Hindlimb muscle (tissue), 1 donor: ENCODE results near the gene ZNF492. TPM values are rescaled to one million over a fixed set of nuclear protein-coding genes. Genes with fewer than 3 reads are reported as not detected.
"Not testable (repeated sequence)": the region's sequence is repeated elsewhere in the genome, so short reads cannot be mapped to it uniquely, and the experiment has no call there.

Experiments used
- DNase-seq: peaks from one replicate; pipeline ENCODE4 v3.0.0-alpha.2; 2013
- polyA plus RNA-seq: library from polyadenylated mRNA; unstranded; fragments of 120-200 nt; gene quantifications from one replicate; pipeline ENCODE4 v1.2.1, GENCODE V29; 2013; ENCODE audit not compliant: insufficient read length

Gene ZNF492
- 0.80 TPM for polyA plus RNA-seq

DNA sequence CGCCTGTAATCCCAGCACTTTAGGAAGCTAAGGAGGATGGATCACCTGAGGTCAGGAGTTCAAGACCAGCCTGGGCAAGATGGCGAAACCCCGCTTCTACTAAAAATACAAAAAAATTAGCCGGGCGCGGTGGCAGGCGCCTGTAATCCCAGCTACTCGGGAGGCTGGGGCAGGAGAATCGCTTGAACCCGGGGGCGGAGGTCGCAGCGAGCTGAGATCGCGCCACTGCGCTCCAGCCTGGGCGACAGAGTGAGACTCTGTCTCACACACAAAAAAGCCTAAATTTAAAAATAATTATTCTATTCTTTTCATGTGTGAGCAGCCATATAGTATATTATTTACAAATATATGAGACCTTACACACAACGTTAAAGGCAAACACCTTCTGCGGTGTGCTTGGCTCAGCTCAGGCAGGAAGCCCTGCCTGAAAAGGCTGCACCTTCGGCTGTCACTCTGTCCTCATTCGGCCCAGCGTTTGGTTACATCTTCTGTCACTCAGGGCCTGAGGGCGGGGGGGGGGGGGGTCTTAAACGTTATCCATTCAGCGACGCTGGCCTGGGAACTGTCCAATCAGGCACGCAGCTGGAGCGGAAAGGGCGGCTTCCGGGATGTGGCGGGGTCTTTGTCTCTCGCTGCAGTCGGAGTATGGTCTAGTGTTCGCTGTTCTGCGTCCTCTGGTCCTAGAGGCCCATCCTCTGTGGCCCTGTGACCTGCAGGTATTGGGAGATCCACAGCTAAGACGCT is at the start of gene ZNF492:
Gene ZNF492 (plus strand): TSS at position 619 of the 744 bp plus-strand sequence. CDS start 19,076 bp downstream, outside the sequence.
- peak; percentile 93 for DNase-seq

DNA sequence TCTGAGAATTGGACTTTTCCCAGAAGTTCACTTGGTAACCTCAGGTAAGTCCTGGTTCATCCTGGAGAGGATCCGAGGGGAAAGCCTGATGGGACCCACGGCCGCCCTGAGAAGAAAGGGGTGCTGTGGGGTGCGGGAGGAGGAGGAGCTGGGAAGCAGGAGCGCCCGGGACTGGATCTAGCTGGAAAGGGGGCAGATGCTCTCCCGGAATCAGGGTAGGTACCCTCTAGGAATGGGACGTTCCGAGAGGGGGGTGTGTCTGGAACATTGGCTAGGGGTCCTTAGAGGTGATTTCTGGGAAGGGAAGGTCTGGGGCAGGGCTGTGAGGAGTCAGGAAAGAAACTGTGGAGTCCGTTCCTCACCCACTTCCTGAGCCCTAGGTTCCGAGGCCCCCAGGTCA is 38.7 kb upstream of the ZNF492 start:
- DNase-seq: no peak

DNA sequence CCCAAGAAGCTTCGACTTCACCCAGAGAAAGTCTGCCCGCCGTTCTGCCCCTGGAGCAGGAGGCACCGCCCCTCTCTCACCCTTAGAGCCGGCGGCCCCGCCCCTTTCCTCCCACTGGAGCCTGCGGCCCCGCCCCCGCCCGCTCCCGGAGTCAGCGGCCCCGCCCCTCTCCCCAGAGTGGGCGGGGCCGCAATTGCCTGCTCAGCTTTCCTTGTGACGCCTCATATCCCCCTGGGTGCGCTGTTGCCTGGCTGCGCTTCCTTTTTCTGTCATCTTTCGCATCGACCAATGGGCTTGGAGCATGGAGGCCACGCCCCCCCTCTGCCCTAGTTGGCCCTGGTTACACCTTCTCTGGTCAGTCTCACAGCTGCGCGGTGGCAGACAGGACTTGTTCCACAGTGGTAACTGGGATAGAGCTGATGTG is 38.2 kb upstream of the ZNF492 start:
- no peak for DNase-seq

DNA sequence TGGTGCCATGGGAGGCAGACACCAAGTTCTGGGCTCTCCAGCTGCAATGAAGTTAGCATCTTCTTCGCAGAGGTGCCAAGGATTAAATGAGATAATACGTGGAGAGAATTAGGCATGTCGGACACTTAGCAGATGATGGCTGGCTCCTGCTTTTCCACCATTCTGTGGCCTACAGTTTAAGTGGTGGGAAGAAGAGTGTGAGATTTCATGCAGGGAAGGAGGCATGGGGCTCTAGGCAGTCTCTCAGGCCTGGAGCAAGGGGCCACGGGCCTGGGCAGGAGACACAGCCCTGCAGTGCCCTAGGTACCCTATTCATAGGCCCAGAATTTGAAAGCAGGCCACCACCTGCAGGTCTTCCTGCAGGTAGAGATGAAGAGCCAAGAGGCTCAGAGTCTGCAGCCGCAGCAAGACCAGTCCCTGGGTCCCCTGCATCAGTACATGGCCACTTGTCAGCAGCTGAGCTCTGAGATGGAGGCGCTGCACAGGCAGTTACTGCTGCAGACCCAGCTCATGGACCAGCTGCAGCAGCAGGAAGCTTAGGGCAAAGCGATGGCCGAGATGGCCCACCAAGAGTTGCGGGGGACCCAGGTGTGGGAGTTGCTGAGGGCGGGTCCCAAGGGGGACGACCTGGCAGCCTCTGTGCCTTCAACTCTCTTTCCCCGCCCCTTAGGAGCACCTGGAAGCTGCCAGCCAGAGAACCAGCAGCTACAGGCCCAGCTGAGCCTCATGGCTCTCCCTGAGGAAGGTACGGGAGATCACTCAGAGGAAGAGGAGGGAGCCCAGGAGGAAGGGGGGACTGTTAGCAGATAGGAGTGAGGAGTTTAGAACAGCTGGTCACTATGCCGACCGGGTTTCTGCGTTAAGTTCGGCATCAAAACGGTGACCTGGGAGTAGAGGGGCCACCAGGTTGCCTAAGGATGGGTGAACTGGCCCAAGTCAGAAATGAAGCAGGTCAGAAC is 33.2 kb upstream of the ZNF492 start:
- DNase-seq: no peak

DNA sequence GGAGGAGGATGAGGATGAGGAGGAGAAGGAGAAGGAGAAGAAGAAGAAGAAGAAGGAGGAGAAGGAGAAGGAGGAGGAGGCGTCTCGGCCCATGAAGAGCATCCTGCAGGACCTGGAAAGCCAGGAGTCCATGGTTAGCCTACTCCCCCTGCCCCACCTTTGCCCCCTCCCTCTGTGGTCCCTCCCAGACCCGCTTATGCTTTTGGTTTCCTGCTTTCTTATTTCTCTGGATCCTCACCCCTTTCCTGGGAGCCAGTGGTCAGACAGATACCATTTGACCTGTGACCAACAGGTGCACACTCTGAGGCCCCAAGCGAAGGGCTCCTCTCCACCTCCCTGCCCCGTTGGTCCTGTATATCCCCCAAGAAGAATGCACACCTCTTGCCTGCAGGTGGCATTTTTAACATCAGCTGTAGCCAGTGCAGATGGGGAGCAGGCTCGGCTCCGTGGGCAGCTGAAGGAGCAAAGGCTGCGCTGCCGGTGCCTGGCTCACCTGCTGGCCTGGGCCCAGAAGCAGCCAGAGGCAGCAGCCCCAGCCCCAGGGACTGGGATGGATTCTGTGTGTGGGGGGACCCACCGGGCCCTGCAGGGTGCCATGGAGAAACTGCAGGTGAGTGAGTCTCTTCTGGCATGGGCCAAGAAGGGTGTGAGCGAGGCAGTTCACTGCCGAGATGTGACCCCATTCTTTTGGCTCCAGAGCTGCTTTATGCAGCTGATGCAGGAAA is 32.1 kb upstream of the ZNF492 start:
- no peak for DNase-seq

DNA sequence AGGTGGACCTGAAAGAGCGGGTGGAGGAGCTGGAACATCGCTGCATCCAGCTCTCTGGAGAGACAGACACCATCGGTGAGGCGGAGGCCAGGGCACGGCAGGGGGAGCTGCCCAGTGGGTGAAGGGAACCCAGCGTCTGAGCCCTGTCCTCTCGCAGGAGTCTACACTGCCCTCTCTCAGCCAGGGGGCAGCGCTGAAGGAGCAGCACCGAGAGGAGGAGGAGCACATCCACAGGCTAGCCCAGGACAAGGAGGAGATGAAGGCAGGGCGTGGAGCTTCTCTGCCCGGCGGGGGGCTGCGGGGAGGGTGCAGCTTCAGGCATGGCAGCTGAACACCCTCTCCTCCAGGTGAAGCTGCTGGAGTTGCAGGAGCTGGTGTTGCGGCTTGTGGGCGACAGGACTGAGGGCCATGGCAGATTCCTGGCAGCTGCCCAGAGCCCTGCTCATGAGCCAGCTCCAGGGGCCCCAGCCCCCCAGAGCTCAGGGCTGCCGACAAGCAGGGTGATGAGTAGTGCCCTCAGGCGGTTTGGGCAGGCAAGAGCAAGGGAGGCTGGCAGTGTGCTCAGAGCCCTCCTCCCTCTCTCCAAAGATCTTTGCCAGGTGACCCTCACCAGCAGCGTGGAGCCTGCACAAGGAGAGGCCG is 31.4 kb upstream of the ZNF492 start:
- DNase-seq: no peak

DNA sequence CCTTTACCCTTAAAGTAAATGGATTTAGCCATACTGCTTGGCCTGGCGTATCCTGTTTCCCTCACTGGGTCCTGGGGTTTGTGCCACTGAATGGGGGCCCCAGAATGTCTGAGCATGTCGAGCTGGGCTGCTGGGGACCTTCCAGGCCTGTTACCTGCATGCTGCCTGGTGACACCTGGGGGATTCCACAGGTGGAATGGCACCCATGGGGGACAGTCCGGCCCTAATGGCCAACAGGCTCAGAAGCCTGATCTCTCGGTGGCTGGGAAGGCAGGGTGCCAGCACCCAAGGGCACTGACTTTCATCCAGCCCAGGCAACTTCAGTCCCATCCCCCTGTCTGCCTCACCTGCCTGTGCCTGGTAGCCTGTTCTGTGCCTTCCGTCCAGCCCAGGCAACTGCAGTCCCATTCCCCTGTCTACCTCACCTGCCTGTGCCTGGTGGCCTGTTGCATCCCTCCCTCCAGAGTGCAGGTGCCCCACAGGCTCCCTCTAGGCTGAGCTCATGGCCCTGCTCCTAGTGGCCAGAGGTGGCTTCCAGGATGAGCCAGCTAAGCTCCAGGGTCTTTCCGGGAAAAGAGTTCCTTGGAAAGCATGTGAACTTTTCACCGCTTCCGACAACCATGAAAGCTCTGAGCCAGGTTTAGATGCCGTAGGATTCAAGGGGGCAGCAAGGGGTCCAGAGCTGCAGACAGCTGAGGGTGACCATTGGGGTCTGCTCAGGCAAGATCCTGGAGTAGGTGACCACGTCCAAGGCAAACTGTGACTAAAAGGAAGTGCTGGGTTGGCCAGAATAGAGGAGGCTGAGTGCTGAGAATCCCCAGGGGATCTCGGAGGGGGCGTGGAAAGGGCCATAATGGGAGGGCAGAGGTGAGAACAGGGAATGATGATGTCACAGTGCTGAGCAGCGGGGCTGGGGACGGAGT is 30.3 kb upstream of the ZNF492 start:
- DNase-seq: no peak

DNA sequence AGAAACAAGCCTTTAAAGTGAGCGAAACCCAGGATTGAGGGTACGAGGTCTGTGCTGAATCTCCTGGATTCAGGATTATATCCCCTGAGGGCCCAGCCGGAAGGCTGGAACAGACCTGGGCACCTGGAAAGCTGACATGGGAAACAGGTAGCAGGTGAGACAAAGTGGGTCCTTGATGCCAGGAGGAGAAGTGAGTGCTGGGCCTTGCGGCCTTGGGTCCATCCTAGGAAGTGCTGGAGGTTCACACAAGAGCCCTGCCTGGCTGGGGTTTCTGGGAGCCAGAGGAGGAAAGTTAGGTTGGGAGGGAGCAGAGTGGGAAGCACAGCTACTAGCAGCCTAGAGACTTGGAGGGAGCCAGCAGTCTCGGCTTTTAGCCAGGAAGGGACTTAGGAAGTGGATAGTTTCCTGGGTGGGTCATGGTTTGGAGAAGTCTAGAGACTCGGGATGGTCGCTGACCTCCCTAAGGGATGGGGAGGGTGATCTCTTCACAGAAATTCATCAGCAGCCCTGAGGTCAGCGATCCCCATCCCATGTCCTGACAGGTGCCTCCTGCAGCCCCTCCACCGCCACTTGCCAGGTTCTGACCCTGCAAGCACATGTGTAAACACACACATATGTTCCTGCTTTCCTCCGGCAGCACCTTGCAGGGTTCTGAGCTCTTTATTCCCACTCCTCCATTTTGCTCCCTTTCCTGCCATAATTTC is 29.4 kb upstream of the ZNF492 start:
- DNase-seq: no peak

DNA sequence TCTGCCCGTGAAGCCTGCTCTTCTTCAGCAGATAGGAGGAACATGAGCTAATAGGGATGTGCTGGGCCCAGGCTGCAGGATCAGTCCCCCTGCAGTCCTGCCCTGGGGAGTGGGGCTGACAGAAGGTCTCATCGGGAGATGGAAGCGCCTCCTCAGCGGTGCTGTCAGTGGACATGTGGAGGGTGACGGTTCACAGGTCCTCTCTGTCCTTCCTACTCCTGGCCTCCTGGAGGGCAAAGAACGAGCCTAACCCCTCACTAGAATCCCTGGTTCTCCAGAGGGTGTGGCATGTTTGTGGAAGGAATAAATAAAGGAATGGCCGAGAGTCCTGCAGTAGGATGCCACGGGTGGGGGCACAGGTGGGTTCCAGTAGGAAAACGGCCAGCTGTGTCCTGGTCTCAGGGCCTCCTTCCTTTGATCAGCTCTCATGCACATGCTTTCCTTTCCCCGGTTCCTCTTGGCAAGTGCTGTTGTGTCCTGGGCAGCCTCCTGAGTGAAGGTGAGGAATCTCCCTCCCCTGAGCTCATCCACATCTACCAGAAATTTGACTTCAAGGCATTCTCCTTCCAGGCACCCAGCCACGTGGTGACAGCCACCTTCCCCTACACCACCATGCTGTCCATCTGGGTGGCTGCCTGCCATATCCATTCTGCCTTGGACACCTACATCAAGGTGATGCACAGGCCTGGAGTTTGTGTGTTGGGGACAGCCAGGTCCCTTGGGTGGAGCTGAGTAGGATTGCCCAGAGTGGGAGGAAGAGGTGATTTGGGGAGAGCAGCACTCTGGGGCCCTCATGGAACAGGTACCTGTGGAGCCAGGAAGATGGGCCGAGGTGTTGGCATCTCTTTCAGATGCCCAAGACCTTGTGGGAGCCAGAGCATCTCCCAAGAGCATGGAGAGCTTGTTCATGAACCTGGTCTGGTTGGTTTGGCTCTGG is 28.6 kb upstream of the ZNF492 start:
- no peak for DNase-seq

DNA sequence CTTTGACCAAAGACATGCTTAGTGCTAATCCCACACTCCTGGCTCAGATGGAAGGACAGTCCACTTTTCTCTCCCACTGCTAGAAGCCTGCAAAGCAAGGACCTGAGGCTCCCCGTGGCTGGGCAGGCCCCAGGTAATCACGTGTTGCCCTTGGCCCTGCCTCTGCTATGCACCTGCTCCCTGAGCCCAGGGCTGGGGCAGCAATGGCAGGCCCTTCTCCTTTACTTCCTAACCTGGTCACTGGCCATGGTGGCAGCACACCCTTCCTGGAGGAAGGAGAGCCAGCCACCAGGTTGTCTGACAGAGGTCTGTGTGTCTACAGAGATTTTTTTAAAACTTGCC is 27.9 kb upstream of the ZNF492 start:
- DNase-seq: no peak

DNA sequence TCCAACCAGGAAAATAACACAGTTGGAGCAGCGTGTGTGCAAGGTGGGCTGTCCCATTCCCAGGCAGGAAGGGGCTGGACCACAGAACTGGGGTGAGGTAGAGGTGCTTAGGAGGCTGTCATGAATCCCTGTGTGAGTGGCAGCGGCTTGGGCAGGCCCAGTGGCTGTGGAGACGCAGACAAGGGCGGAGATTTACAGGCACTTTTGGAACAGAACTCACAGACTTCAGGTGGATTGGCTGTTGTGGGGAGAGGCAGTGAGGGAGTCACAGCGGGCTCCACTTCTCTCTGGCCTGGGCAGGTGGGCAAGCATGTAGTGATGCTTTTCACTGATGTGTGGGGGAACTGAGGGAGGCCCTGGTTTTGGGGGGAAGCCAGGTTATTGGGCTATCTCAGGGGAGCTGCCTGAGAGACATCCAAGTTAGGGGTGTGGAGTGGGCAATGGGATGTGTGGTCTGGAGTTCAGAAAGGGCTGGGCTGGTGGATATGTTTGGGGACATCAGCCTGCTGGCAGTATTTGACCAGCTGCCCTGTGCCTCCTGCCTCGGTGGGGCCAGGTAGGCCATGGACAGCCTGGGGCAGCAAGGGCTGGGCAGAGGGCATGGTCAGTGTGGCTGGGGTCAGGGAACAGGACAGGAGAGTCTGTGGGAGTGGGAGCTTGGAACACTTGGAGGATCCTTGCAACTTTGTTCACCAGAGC is 27.0 kb upstream of the ZNF492 start:
- no peak for DNase-seq

DNA sequence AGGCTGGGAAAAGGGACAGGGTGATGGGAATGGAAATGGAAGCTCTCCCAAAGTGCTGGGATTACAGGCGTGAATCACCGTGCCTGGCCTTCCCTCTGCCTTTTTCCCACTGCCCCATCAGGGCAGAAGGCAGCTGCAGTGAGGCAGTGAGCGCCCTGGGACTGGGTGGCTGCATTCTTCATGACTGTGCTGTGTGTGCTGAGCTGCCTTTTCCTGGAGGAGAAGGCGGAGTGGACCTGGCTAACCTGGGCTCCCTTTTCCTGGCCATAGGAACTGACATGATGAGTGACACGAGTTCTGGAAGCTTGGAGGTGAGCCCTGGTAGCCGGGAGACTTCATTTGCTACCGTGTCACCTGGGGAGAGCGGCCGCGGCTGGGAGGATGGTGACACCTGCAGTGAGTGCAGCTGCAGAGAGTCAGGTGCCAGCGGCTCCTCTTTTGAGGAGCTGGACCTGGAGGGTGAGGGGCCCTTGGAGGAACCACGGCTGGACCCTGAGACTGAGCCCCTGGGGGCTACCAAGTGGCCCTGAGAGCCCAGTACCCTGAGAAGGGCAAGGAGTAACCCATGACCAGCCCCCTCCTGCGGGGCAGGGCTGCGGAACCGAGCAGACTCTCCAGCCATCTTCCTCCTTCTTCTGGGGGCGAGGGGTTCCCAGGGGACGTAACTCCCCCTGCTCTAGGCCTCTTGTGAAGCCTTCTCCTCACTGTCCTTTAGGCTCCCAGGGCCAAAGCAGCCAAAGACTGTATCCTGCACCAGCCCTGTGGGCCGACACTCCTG is 26.3 kb upstream of the ZNF492 start:
- no peak for DNase-seq

DNA sequence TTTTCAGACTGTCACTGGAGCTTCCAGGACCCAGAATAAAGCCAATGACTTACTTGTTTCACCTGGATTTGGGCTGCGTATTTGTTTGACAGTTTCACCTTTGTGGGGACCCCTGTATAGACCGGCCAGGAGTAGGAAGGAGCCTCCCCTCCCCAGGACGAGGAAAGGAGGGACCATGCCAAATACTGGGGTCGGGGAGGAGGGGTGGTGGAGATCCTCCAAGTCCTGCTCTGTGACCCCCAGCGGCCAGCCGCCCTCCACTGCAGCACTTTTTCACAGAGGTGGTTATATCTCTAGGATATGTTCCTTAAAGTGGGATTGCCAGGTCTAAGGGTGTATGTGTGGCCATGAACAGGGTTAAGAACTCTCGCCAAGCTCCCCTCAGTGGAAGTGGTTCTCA is 25.7 kb upstream of the ZNF492 start:
- no peak for DNase-seq

DNA sequence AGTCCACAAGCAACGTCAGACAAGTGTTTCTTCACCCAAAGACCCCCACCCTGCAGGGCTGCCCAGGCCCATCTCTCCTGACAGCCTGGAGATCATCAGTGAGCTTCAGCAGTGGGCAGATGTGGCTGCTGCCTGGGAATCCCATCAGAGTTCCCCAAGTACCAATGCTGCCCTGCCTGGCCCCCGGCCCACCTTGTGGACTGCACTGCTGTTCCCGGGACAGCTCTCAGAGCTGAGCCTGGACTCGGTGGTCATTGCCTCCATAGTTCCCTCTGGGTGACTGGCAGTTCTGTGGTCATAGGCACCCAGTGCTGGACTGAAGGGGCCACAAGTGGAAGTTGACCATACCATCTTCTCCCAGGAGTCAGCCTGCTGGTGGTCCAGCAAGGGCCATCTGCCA is 24.5 kb upstream of the ZNF492 start:
- DNase-seq: no peak

DNA sequence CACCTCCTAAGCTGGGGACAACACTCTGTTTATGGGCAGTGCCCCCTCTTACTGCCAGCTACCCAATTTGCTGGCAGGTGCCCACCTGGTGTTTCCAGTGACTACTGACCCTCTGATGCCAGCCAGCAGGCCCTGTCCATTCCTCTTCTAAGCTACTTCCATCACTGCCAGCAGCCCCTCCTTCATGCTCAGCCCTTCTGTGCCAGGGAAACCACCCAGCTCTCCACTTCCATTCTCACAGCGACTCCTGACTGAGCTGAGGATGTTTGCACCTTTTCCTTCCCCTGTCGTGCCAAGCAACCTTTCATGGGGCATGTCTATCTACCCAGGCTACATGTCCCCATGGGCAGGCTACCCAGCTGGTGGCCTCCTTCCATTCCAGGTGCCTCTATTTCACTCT is 24.0 kb upstream of the ZNF492 start:
- DNase-seq: no peak

DNA sequence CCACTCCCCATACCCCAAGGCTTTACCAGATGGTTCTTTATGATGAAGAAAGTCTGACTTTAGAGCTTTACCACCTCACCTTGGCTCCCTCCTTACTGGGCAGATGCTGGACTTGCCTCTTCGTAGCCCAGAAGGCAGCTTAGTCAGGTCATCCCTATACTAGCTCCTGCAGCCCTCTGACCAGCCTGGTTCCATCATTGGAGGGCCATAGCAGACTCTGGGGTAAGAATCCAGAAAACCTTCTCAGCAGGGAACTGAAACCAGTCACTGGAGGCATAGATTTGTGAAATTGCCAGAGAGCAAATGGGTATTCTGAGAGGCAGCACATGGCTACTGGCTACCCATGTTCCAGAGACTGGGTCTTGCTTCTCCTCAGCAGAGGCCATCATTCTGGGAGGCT is 21.8 kb upstream of the ZNF492 start:
- no peak for DNase-seq

DNA sequence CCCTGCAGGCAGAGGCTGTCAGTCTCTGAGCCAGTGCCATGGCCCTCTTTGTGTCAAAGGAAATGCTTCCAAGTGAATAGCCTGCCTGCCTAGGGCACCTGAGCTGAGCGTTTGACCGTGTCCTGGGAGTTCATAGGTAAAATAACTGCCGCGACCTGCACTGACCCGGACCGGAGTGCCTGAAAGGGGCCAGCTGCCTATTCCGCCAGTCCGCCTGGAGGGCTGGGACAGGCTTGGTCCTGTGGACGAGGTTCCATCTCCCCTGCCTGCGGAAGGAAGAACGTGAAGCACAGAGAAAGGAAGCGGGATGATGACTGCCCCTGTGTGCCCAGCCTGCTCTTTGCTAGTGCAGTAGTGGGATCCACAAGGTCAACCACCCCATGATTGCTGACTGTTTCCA is 17.5 kb upstream of the ZNF492 start:
- no peak for DNase-seq

DNA sequence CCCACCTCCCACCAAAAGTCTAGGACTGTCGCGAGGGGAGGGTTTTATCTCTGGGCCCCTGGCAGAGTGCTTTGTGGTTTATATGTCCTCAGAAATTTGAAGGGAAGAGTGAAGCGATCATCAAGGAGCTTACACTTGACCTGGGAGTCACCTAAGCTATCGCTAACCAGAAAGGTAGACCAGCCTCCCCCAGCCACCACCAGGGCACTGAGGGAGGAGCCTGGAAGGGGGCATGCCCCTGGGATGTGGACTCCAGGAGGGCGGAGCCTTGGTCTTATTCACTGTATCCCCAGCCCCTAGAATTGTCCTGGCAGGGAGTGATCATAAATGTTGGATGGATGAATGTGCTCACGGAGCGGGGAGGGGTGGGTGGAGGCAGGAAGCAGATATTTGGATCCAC is 16.9 kb upstream of the ZNF492 start:
- DNase-seq: not testable (repeated sequence)
